WTC11 (cell line): ENCODE measurements around the gene OGA. TPM values are rescaled to one million over a fixed set of nuclear protein-coding genes. Genes with fewer than 3 reads are reported as not detected.
A peak's percentile ranks its signal among the peaks of the same experiment; 100 is the strongest.

Source experiments
- ATAC-seq: fragments of 200-7000 bp; cut with Tn5 transposase; 2 replicates; pipeline ENCODE4 v1.10.0; 2021; ENCODE audit warnings: mild to moderate bottlenecking, moderate library complexity
- CTCF ChIA-PET: fragments of 300-600 bp; sonication (Branson Sonifier 250); formaldehyde crosslinking; loops from one replicate; lab custom pipeline; 2021; ENCODE audit warnings: antibody characterized with exemption; lab: Charles Lee
- POLR2A ChIA-PET: fragments of 350-600 bp; sonication (Branson Sonifier 250); formaldehyde crosslinking; loops from one replicate; lab custom pipeline; 2021; ENCODE audit warnings: antibody characterized with exemption; lab: Charles Lee
- DNase-seq: peaks from one replicate; pipeline ENCODE4 v3.0.0; 2021; ENCODE audit warnings: low spot score
- H3K27ac Mint-ChIP-seq: 2 replicates; pipeline ENCODE4 v1.8.0; 2021; ENCODE audit warnings: mixed read lengths
- H3K27me3 Mint-ChIP-seq: 2 replicates; pipeline ENCODE4 v1.8.0; 2021; ENCODE audit warnings: low read depth, mild to moderate bottlenecking, moderate library complexity, mixed read lengths
- H3K36me3 Mint-ChIP-seq: 2 replicates; pipeline ENCODE4 v1.8.0; 2021; ENCODE audit warnings: mixed read lengths
- H3K4me1 Mint-ChIP-seq: 2 replicates; pipeline ENCODE4 v1.8.0; 2022; ENCODE audit warnings: mixed read lengths
- H3K4me3 Mint-ChIP-seq: 2 replicates; pipeline ENCODE4 v1.8.0; 2021; ENCODE audit warnings: mild to moderate bottlenecking, moderate library complexity, mixed read lengths
- H3K9me3 Mint-ChIP-seq: 2 replicates; pipeline ENCODE4 v1.8.0; 2021; ENCODE audit warnings: mixed read lengths
- ELF4 ChIP-seq: sonication (generic); formaldehyde crosslinking; IDR thresholded peaks from 2 replicates; pipeline ENCODE4 v1.8.1; 2022; ENCODE audit warnings: low read depth, mild to moderate bottlenecking, moderate library complexity, missing genetic modification reagents
- ETV6 ChIP-seq: sonication (generic); formaldehyde crosslinking; IDR thresholded peaks from 2 replicates; pipeline ENCODE4 v1.8.1; 2022; ENCODE audit warnings: mild to moderate bottlenecking, missing genetic modification reagents
- GTF2I ChIP-seq: fragments of 250-450 bp; sonication (Bioruptor Pico); conservative IDR thresholded peaks from 2 replicates; pipeline ENCODE4 v1.4.0; 2021; ENCODE audit warnings: mild to moderate bottlenecking
- JUN ChIP-seq: sonication (generic); formaldehyde crosslinking; IDR thresholded peaks from 2 replicates; pipeline ENCODE4 v1.8.0; 2023; ENCODE audit warnings: mild to moderate bottlenecking, missing genetic modification reagents
- NFATC4 ChIP-seq: fragments of 250-450 bp; sonication (Bioruptor Pico); IDR thresholded peaks from 2 replicates; pipeline ENCODE4 v1.9.0; 2021; ENCODE audit warnings: mild to moderate bottlenecking
- NFYB ChIP-seq: sonication (generic); formaldehyde crosslinking; conservative IDR thresholded peaks from 2 replicates; pipeline ENCODE4 v1.8.0; 2022; ENCODE audit warnings: low read depth, missing genetic modification reagents
- NR3C1 ChIP-seq: sonication (generic); formaldehyde crosslinking; conservative IDR thresholded peaks from 2 replicates; pipeline ENCODE4 v1.8.1; 2023; ENCODE audit warnings: low read depth, mild to moderate bottlenecking, missing genetic modification reagents
- PRRX2 ChIP-seq: fragments of 250-450 bp; sonication (Bioruptor Pico); IDR thresholded peaks from 2 replicates; pipeline ENCODE4 v1.8.0; 2021; ENCODE audit warnings: mild to moderate bottlenecking
- RORB ChIP-seq: fragments of 250-450 bp; sonication (Bioruptor Pico); IDR thresholded peaks from 2 replicates; pipeline ENCODE4 v1.9.0; 2021; ENCODE audit warnings: mild to moderate bottlenecking
- SP1 ChIP-seq: sonication (generic); formaldehyde crosslinking; conservative IDR thresholded peaks from 2 replicates; pipeline ENCODE4 v1.8.1; 2022; ENCODE audit warnings: missing genetic modification reagents
- TEAD4 ChIP-seq: sonication (generic); formaldehyde crosslinking; IDR thresholded peaks from 2 replicates; pipeline ENCODE4 v1.8.0; 2022; ENCODE audit warnings: mild to moderate bottlenecking, missing genetic modification reagents
- TP53 ChIP-seq: sonication (generic); formaldehyde crosslinking; IDR thresholded peaks from 2 replicates; pipeline ENCODE4 v1.8.1; 2023; ENCODE audit warnings: mild to moderate bottlenecking, missing genetic modification reagents
- ZNF121 ChIP-seq: sonication (generic); formaldehyde crosslinking; IDR thresholded peaks from 2 replicates; pipeline ENCODE4 v1.8.0; 2023; ENCODE audit warnings: missing genetic modification reagents
- ZNF423 ChIP-seq: fragments of 250-450 bp; sonication (Bioruptor Pico); IDR thresholded peaks from 2 replicates; pipeline ENCODE4 v2.1.2; 2022; ENCODE audit warnings: mild to moderate bottlenecking, moderate library complexity
- total RNA-seq: library from RNA; stranded (reverse); gene quantifications from 3 replicates; pipeline ENCODE4 v1.2.3, GENCODE V29; 2021
- TF ChIP-seq, protein P1 (sequence below): sonication (generic); formaldehyde crosslinking; IDR thresholded peaks from 2 replicates; pipeline ENCODE4 v1.8.1; 2023; ENCODE audit warnings: mild to moderate bottlenecking, missing genetic modification reagents, moderate library complexity
- TF ChIP-seq, protein P2 (sequence below): sonication (generic); formaldehyde crosslinking; IDR thresholded peaks from 2 replicates; pipeline ENCODE4 v1.8.1; 2022; ENCODE audit warnings: missing genetic modification reagents, borderline replicate concordance
- TF ChIP-seq, protein P3 (sequence below): fragments of 250-450 bp; sonication (Bioruptor Pico); IDR thresholded peaks from 2 replicates; pipeline ENCODE4 v1.9.0; 2021; ENCODE audit warnings: mild to moderate bottlenecking
- TF ChIP-seq, protein P4 (sequence below): sonication (generic); formaldehyde crosslinking; IDR thresholded peaks from 2 replicates; pipeline ENCODE4 v1.8.1; 2023; ENCODE audit warnings: mild to moderate bottlenecking, missing genetic modification reagents, borderline replicate concordance
- TF ChIP-seq, protein P5 (sequence below): sonication (generic); formaldehyde crosslinking; IDR thresholded peaks from 2 replicates; pipeline ENCODE4 v1.8.1; 2022; ENCODE audit warnings: mild to moderate bottlenecking, missing genetic modification reagents, moderate library complexity, borderline replicate concordance
- TF ChIP-seq, protein P6 (sequence below): fragments of 250-450 bp; sonication (Bioruptor Pico); IDR thresholded peaks from 2 replicates; pipeline ENCODE4 v2.1.2; 2022; ENCODE audit warnings: mild to moderate bottlenecking, moderate library complexity

OGA gene
- total RNA-seq, 1 experiment from 2014 or later = 111 TPM

DNA sequence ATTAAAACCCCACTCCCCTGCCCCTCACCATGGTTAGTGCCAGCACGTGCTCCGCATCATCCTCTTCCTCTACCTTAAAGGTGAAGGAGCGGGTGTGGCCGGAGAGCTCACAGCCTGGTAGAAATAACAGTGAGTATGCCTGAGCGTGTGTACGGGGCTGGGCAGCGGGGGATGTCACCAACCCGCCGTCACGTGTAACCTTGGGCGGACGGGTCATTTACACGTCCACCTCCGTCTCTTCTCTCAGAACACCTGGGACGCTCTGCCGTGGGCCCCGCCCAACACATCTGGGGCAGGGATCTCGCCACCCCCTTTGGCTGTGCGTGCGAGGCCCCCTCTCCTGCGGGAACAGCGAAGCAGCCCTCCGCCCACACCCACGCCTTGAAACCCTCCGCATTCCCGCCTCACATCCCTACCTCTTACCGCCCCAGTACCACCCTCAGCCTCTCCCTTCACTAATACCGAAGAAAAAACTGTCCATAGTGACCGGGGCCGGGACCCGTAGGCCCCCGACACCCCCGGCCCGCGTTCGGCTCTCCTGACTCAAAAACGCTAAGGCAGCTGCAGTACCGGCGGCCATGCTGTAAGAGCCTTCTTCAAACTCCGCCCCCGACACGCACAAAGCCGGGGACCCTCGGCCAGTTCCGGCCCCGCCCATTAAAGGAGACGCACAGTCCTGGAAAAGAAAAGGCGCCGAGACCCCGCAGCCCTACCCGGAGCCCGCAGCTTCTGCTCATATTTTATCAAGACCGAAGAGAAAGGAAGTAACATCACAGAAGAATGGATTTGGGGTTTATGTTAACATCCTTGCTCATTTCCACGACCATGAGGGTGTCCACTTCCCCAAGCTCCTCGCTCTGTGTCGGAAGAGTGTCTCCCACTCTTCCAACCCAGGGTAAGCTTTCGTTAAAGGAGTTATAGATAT is 35.2 kb downstream of the OGA start, which contains the start of gene NPM3:
Gene NPM3, minus strand, starts transcription at position 636 of the 925 bp plus-strand sequence. Its CDS starts 56 bp downstream, at position 580.
- Mint-ChIP-seq H3K27me3 (peaks cover 11% of the 10 kb centered on the region), H3K4me1 (peaks cover 47% of the 10 kb centered on the region), H3K9me3 (no peaks in the 10 kb centered on the region), H3K27ac (peak within 1 kb of the TSS; percentile 92), H3K36me3 (peaks cover 20% of the 10 kb centered on the region), H3K4me3 (peak within 1 kb of the TSS; percentile 100)
- ChIA-PET POLR2A (interaction anchor here (0.9 to 3.0 kb wide), 4 partner anchors 10 to 180 kb away, joined by 3 to 14 read pairs (median 4); partner anchors contain the start of gene OGA), CTCF (interaction anchor here (0.6 to 11.0 kb wide), 19 partner anchors 9 to 742 kb away, joined by 3 to 370 read pairs (median 6); partner anchors contain the start of genes KCNIP2 and OGA)
- peak; percentile 40 for ATAC-seq
- DNase-seq = peak; percentile 93
- TF ChIP-seq JUN (no peak), GTF2I (CRISPR knock-in tag) (no peak), TP53 (CRISPR knock-in tag) (no peak), RORB (CRISPR knock-in tag) (peak; percentile 25; the same call in 1 of the 2 replicates), NFATC4 (CRISPR knock-in tag) (no peak), ZNF423 (CRISPR knock-in tag) (no peak), NR3C1 (CRISPR knock-in tag) (no peak), SP1 (CRISPR knock-in tag) (peak; percentile 99), NFYB (CRISPR knock-in tag) (no peak), ETV6 (CRISPR knock-in tag) (no peak), TEAD4 (CRISPR knock-in tag) (no peak), PRRX2 (CRISPR knock-in tag) (0 out of 2 replicates have a peak, but pooled peaks have one; percentile 65), ZNF121 (CRISPR knock-in tag) (no peak), ELF4 (no peak)
- TF ChIP-seq, protein P1, sequence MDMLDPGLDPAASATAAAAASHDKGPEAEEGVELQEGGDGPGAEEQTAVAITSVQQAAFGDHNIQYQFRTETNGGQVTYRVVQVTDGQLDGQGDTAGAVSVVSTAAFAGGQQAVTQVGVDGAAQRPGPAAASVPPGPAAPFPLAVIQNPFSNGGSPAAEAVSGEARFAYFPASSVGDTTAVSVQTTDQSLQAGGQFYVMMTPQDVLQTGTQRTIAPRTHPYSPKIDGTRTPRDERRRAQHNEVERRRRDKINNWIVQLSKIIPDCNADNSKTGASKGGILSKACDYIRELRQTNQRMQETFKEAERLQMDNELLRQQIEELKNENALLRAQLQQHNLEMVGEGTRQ (CRISPR knock-in tag) = peak; percentile 48
- TF ChIP-seq, protein P2, sequence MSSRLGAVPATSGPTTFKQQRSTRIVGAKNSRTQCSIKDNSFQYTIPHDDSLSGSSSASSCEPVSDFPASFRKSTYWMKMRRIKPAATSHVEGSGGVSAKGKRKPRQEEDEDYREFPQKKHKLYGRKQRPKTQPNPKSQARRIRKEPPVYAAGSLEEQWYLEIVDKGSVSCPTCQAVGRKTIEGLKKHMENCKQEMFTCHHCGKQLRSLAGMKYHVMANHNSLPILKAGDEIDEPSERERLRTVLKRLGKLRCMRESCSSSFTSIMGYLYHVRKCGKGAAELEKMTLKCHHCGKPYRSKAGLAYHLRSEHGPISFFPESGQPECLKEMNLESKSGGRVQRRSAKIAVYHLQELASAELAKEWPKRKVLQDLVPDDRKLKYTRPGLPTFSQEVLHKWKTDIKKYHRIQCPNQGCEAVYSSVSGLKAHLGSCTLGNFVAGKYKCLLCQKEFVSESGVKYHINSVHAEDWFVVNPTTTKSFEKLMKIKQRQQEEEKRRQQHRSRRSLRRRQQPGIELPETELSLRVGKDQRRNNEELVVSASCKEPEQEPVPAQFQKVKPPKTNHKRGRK = no peak
- TF ChIP-seq, protein P3, sequence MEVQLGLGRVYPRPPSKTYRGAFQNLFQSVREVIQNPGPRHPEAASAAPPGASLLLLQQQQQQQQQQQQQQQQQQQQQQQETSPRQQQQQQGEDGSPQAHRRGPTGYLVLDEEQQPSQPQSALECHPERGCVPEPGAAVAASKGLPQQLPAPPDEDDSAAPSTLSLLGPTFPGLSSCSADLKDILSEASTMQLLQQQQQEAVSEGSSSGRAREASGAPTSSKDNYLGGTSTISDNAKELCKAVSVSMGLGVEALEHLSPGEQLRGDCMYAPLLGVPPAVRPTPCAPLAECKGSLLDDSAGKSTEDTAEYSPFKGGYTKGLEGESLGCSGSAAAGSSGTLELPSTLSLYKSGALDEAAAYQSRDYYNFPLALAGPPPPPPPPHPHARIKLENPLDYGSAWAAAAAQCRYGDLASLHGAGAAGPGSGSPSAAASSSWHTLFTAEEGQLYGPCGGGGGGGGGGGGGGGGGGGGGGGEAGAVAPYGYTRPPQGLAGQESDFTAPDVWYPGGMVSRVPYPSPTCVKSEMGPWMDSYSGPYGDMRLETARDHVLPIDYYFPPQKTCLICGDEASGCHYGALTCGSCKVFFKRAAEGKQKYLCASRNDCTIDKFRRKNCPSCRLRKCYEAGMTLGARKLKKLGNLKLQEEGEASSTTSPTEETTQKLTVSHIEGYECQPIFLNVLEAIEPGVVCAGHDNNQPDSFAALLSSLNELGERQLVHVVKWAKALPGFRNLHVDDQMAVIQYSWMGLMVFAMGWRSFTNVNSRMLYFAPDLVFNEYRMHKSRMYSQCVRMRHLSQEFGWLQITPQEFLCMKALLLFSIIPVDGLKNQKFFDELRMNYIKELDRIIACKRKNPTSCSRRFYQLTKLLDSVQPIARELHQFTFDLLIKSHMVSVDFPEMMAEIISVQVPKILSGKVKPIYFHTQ (CRISPR knock-in tag) = no peak
- TF ChIP-seq, protein P4, sequence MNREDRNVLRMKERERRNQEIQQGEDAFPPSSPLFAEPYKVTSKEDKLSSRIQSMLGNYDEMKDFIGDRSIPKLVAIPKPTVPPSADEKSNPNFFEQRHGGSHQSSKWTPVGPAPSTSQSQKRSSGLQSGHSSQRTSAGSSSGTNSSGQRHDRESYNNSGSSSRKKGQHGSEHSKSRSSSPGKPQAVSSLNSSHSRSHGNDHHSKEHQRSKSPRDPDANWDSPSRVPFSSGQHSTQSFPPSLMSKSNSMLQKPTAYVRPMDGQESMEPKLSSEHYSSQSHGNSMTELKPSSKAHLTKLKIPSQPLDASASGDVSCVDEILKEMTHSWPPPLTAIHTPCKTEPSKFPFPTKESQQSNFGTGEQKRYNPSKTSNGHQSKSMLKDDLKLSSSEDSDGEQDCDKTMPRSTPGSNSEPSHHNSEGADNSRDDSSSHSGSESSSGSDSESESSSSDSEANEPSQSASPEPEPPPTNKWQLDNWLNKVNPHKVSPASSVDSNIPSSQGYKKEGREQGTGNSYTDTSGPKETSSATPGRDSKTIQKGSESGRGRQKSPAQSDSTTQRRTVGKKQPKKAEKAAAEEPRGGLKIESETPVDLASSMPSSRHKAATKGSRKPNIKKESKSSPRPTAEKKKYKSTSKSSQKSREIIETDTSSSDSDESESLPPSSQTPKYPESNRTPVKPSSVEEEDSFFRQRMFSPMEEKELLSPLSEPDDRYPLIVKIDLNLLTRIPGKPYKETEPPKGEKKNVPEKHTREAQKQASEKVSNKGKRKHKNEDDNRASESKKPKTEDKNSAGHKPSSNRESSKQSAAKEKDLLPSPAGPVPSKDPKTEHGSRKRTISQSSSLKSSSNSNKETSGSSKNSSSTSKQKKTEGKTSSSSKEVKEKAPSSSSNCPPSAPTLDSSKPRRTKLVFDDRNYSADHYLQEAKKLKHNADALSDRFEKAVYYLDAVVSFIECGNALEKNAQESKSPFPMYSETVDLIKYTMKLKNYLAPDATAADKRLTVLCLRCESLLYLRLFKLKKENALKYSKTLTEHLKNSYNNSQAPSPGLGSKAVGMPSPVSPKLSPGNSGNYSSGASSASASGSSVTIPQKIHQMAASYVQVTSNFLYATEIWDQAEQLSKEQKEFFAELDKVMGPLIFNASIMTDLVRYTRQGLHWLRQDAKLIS (CRISPR knock-in tag) = no peak
- TF ChIP-seq, protein P5, sequence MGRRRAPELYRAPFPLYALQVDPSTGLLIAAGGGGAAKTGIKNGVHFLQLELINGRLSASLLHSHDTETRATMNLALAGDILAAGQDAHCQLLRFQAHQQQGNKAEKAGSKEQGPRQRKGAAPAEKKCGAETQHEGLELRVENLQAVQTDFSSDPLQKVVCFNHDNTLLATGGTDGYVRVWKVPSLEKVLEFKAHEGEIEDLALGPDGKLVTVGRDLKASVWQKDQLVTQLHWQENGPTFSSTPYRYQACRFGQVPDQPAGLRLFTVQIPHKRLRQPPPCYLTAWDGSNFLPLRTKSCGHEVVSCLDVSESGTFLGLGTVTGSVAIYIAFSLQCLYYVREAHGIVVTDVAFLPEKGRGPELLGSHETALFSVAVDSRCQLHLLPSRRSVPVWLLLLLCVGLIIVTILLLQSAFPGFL (CRISPR knock-in tag) = no peak
- TF ChIP-seq, protein P6, sequence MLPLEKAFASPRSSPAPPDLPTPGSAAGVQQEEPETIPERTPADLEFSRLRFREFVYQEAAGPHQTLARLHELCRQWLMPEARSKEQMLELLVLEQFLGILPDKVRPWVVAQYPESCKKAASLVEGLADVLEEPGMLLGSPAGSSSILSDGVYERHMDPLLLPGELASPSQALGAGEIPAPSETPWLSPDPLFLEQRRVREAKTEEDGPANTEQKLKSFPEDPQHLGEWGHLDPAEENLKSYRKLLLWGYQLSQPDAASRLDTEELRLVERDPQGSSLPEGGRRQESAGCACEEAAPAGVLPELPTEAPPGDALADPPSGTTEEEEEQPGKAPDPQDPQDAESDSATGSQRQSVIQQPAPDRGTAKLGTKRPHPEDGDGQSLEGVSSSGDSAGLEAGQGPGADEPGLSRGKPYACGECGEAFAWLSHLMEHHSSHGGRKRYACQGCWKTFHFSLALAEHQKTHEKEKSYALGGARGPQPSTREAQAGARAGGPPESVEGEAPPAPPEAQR = no peak
